Measurements from ENCODE around the gene C4orf50. TPM values are rescaled to one million over a fixed set of nuclear protein-coding genes. Genes with fewer than 3 reads are reported as not detected.
A peak's percentile ranks its signal among the peaks of the same experiment; 100 is the strongest.

The C4orf50 gene
- total RNA-seq (2016; rRNA removed; fragmentation: Illumina TruSeq; extraction: Trizol) (not detected in 2 replicates), polyA plus RNA-seq (2011; rRNA removed) (not detected in 2 replicates), polyA minus RNA-seq (2011; rRNA and poly(A)+ RNA removed; ENCODE audit: low replicate concordance) (0.02 TPM in 1 of 2 replicates, not detected in the other), Bru-seq, nascent RNA (not detected), BruChase-seq, experiment 1, labeled RNA remaining after a 6-hour chase (not detected), BruChase-seq, experiment 2, labeled RNA remaining after a 2-hour chase (not detected)
- total RNA-seq (2016; cell fraction: cytosol; rRNA removed; fragmentation: Illumina TruSeq; extraction: Trizol; ENCODE audit: low read depth), result not detected in 2 replicates
- not detected in 2 replicates for total RNA-seq (2016; cell fraction: insoluble cytoplasmic fraction; rRNA removed; fragmentation: Illumina TruSeq; extraction: Trizol)
- not detected in 2 replicates for total RNA-seq (2016; cell fraction: membrane; rRNA removed; fragmentation: Illumina TruSeq; extraction: Trizol)
- not detected in 2 replicates for total RNA-seq (2016; cell fraction: nucleus; rRNA removed; fragmentation: Illumina TruSeq; extraction: Trizol)
- polyA plus RNA-seq (2011; cell fraction: cytosol; rRNA removed), result under 0.01 TPM in 1 of 2 replicates, not detected in the other
- polyA plus RNA-seq (2011; cell fraction: nucleus; rRNA removed), result not detected in 2 replicates
- polyA plus RNA-seq (2012), result not detected in 2 replicates
- not detected in 2 replicates for polyA plus RNA-seq (2016; cell fraction: cytosol; fragmentation: Illumina TruSeq; extraction: Trizol; ENCODE audit: low read depth)
- polyA plus RNA-seq (2016; cell fraction: insoluble cytoplasmic fraction; fragmentation: Illumina TruSeq; extraction: Trizol; ENCODE audit: low read depth), result not detected in 2 replicates
- not detected in 2 replicates for polyA plus RNA-seq (2016; cell fraction: membrane; fragmentation: Illumina TruSeq; extraction: Trizol; ENCODE audit: low read depth)
- not detected in 2 replicates for polyA plus RNA-seq (2016; cell fraction: nucleus; fragmentation: Illumina TruSeq; extraction: Trizol; ENCODE audit: insufficient read depth, low read depth)
- not detected in 2 replicates for polyA minus RNA-seq (2011; cell fraction: cytosol; rRNA and poly(A)+ RNA removed)
- not detected in 2 replicates for polyA minus RNA-seq (2011; cell fraction: nucleus; rRNA and poly(A)+ RNA removed)
- long read RNA-seq, experiment 1, result 0 reads
- long read RNA-seq, experiment 2, result 0 reads

DNA sequence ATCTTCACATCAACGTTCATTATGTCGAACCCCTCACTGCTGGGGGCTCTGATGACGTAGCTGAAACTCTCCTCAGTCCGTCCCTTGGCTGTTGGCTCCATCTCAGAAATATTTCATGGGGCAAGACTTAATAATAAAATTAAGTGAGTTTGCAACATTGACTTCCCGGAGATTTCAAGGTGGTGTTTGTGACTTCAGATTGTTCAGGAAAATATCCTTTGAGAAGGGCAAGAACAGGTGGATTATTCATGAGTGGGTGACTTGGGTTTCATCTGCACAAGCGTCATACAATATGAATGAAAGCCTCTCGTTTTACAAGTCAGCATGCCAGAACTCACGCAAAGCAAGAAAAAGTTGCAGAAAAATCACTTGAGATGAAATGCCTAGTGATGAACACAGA lies at the start of gene C4orf50:
Gene C4orf50 (minus strand): TSS at position 101 of the 400 bp plus-strand sequence.
- Histone ChIP-seq H3K4me1 (ENCODE audit: insufficient read depth, low read length) (peaks cover 14% of the 10 kb centered on the region), H3K27ac (ENCODE audit: extremely low read length, insufficient read depth, low read length) (no peak within 1 kb of the TSS), H3K27me3 (ENCODE audit: control insufficient read depth in 1 of 2, insufficient read depth in 2 of 2, low read length in 2 of 2) (peaks cover 9 to 30% of the 10 kb centered on the region in 2 experiments; a peak in 4 of 5 replicates), H2AFZ (ENCODE audit: low read length) (no peak within 1 kb of the TSS), H4K20me1 (ENCODE audit: insufficient read depth, low read length) (no peaks in the 10 kb centered on the region), H3K4me3 (replicated peaks in 1 of 3; ENCODE audit: insufficient read depth in 1 of 3, low read depth in 2 of 3, low read length in 3 of 3) (no peak within 1 kb of the TSS), H3K9ac (ENCODE audit: insufficient read depth, low read depth, low read length) (no peak within 1 kb of the TSS), H3K79me2 (ENCODE audit: insufficient read depth, low read length) (no peaks in the 10 kb centered on the region), H3K9me3 (ENCODE audit: low read length) (no peaks in the 10 kb centered on the region), H3K36me3 (replicated peaks in 1 of 2; ENCODE audit: control insufficient read depth in 1 of 2, insufficient read depth in 2 of 2, low read length in 2 of 2) (no peaks in the 10 kb centered on the region), H3K4me2 (ENCODE audit: low read depth, low read length) (no peak within 1 kb of the TSS)
- POLR2A ChIA-PET, result no interaction called here
- DNase-seq (ENCODE audit: low spot score), result no peak
- TF ChIP-seq CREB1 (IDR thresholded peaks at IDR 0.05) (peak; percentile 39; the same call in 1 of the 2 replicates), CREB1 (CRISPR knock-in tag; IDR thresholded peaks at IDR 0.05) (no peak), ZNF234 (CRISPR knock-in tag; conservative IDR thresholded peaks at IDR 0.05) (no peak)
- no peak for FAIRE-seq
- in situ Hi-C loops (cut with HindIII; ENCODE audit: extremely low pct_ligation_motif_present, low pct_unique_long_range_greater_than_20kb) (no loop called here), intact Hi-C loops (cut with micrococcal nuclease; ENCODE audit: unreplicated experiment) (no loop called here)
- CTCF ChIA-PET (ENCODE audit: low intra/inter-chr PET ratio, low total read pairs), result no interaction called here
- ATAC-seq, result no peak
- BruUV-seq (replicated peaks), result no TSS peak
- 17% methylated on average over 8 of the region's 8 CpGs for WGBS (ENCODE audit: low lambda C conversion rate)

GRCh38 chr4:6065934-6066590 lies 47.8 kb upstream of the C4orf50 start:
- no peaks in the 10 kb centered on the region for H3K4me1 ChIP-seq (ENCODE audit: insufficient read depth, low read length)
- H3K4me3 ChIP-seq (replicated peaks in 1 of 3; ENCODE audit: insufficient read depth in 1 of 3, low read depth in 2 of 3, low read length in 3 of 3), result no peak overlapping the region
- H3K9ac ChIP-seq (ENCODE audit: insufficient read depth, low read depth, low read length), result no peak overlapping the region
- ChIA-PET CTCF (ENCODE audit: low intra/inter-chr PET ratio, low total read pairs) (no interaction called here), POLR2A (no interaction called here)
- intact Hi-C loops (cut with micrococcal nuclease; ENCODE audit: unreplicated experiment) (no loop called here), in situ Hi-C loops (cut with HindIII; ENCODE audit: extremely low pct_ligation_motif_present, low pct_unique_long_range_greater_than_20kb) (no loop called here)
- FAIRE-seq, result no peak
- H3K79me2 ChIP-seq (ENCODE audit: insufficient read depth, low read length), result no peaks in the 10 kb centered on the region
- H4K20me1 ChIP-seq (ENCODE audit: insufficient read depth, low read length), result no peaks in the 10 kb centered on the region
- DNase-seq (ENCODE audit: low spot score), result no peak
- ATAC-seq, result no peak
- no peaks in the 10 kb centered on the region for H3K36me3 ChIP-seq (replicated peaks in 1 of 2; ENCODE audit: control insufficient read depth in 1 of 2, insufficient read depth in 2 of 2, low read length in 2 of 2)
- no peak overlapping the region for H3K27ac ChIP-seq (ENCODE audit: extremely low read length, insufficient read depth, low read length)
- H2AFZ ChIP-seq (ENCODE audit: low read length), result no peak overlapping the region
- H3K27me3 ChIP-seq (ENCODE audit: control insufficient read depth in 1 of 2, insufficient read depth in 2 of 2, low read length in 2 of 2), result peaks cover 0 to 23% of the 10 kb centered on the region in 2 experiments; a peak in 4 of 5 replicates
- no peak overlapping the region for H3K4me2 ChIP-seq (ENCODE audit: low read depth, low read length)
- BruUV-seq (replicated peaks), result no TSS peak
- 41% methylated on average over 10 of the region's 10 CpGs for WGBS (ENCODE audit: low lambda C conversion rate)
- H3K9me3 ChIP-seq (ENCODE audit: low read length), result peaks cover 2% of the 10 kb centered on the region; the same call in 1 of the 2 replicates
- TF ChIP-seq, protein P1, sequence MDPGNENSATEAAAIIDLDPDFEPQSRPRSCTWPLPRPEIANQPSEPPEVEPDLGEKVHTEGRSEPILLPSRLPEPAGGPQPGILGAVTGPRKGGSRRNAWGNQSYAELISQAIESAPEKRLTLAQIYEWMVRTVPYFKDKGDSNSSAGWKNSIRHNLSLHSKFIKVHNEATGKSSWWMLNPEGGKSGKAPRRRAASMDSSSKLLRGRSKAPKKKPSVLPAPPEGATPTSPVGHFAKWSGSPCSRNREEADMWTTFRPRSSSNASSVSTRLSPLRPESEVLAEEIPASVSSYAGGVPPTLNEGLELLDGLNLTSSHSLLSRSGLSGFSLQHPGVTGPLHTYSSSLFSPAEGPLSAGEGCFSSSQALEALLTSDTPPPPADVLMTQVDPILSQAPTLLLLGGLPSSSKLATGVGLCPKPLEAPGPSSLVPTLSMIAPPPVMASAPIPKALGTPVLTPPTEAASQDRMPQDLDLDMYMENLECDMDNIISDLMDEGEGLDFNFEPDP (CRISPR knock-in tag; conservative IDR thresholded peaks at IDR 0.05), result no peak
- no peak for TF ChIP-seq ZNF605 (CRISPR knock-in tag; IDR thresholded peaks at IDR 0.05)
- no peak for TF ChIP-seq CENPX (CRISPR knock-in tag; IDR thresholded peaks at IDR 0.05)
- TF ChIP-seq HNF1B (CRISPR knock-in tag; IDR thresholded peaks at IDR 0.05), result no peak
- no peak for TF ChIP-seq ESRRA (CRISPR knock-in tag; IDR thresholded peaks at IDR 0.05; ENCODE audit: low read depth)
- TF ChIP-seq ATF4 (CRISPR knock-in tag; IDR thresholded peaks at IDR 0.05), result no peak

Data from HepG2 (cell line).